ENCODE data around the gene EN2. TPM values are rescaled to one million over a fixed set of nuclear protein-coding genes. Genes with fewer than 3 reads are reported as not detected.

Gene EN2
- total and polyA plus RNA-seq, 2 of the 4 experiments (the other 2 are of a cell fraction) = not detected

DNA sequence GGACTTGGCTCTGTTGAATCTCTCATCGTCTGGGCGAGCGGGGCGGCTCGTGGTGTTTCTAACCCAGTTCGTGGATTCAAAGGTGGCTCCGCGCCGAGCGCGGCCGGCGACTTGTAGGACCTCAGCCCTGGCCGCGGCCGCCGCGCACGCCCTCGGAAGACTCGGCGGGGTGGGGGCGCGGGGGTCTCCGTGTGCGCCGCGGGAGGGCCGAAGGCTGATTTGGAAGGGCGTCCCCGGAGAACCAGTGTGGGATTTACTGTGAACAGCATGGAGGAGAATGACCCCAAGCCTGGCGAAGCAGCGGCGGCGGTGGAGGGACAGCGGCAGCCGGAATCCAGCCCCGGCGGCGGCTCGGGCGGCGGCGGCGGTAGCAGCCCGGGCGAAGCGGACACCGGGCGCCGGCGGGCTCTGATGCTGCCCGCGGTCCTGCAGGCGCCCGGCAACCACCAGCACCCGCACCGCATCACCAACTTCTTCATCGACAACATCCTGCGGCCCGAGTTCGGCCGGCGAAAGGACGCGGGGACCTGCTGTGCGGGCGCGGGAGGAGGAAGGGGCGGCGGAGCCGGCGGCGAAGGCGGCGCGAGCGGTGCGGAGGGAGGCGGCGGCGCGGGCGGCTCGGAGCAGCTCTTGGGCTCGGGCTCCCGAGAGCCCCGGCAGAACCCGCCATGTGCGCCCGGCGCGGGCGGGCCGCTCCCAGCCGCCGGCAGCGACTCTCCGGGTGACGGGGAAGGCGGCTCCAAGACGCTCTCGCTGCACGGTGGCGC is at the start of gene EN2 (continued):
- TF ChIP-seq RFX5 (IDR thresholded peaks at IDR 0.05; ENCODE audit: low read depth, low read length) (no peak), CEBPB (IDR thresholded peaks at IDR 0.05; ENCODE audit: low read depth, low read length) (no peak)

DNA sequence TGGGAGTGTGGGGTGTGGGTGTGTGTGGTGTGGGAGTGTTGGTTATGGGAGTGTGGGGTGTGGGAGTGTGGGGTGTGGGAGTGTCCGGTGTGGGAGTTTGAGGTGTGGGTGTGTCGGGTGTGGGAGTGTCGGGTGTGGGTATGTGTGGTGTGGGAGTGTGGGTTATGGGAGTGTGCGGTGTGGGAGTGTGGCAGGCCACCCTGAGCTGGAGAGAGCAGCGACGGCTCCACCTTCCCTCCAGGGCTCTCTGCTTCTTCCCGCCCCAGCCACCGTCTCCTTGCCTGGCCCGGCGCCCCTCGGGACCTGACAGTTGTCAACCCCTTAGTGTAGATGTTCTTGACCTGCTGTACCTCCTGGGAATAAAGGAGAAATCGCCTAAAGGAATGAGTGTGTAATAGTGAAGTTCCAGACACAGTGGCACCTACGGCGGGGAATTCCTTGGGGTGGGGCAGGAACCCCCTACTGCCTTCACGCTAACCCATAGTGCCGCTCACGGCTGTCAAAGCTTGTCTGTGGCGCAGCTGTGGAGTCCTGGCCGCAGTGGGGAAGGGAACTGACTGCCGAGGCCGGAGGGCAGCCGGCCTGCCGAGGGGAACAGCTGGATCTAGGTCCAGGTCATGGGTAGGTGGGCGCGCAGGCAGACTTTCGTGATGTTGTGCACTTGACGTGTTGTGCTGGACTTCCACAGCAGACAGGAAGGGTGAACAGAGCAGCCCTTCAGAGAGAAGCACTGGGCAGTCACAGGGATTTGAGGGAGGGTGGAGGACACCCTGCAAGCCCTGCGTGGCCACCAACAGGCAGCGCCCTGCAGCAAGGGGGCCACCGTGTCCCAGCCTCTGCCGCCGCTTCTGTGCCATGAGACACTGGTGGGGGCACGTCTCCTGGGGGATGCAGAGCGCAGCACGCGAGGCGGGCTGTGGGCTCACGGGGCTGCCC is 49.0 kb upstream of the EN2 start:
- WGBS, 2 experiments (ENCODE audit: extremely low coverage in 2 of 2, insufficient read length in 1 of 2) = 23% methylated on average over 11 of the region's 38 CpGs; no CpG with 5 or more reads in 1 of the 2 experiments
- H4K91ac ChIP-seq (ENCODE audit: insufficient read depth, low read depth, low read length) = no peak overlapping the region
- no peak overlapping the region for H2AFZ ChIP-seq (replicated peaks; ENCODE audit: low read length, poor library complexity)
- dilution Hi-C loops (cut with HindIII; ENCODE audit: low sequenced_read_pairs, unreplicated experiment) = no loop called here
- ATAC-seq (ENCODE audit: low read depth) = no peak
- POLR2A ChIA-PET (ENCODE audit: unreplicated experiment) = no interaction called here
- no peak overlapping the region for H3K9ac ChIP-seq (ENCODE audit: low read depth, low read length)
- H3K27ac ChIP-seq (ENCODE audit: insufficient read depth, low read length) = no peak overlapping the region
- H3K36me3 ChIP-seq (ENCODE audit: control insufficient read depth, insufficient read depth, low read length) = no peaks in the 10 kb centered on the region
- no peaks in the 10 kb centered on the region for H3K4me1 ChIP-seq (ENCODE audit: control insufficient read depth, insufficient read depth, low read length)
- no peaks in the 10 kb centered on the region for H3K9me1 ChIP-seq (ENCODE audit: insufficient read depth, low read length)
- H4K8ac ChIP-seq (ENCODE audit: low read depth in 2 of 2, low read length in 2 of 2) = no peak overlapping the region
- H2BK5ac ChIP-seq (ENCODE audit: low read depth, low read length, poor library complexity, severe bottlenecking) = no peak overlapping the region
- in situ Hi-C loops (cut with MboI; ENCODE audit: low sequenced_read_pairs) = no loop called here
- no peak overlapping the region for H3K23ac ChIP-seq (ENCODE audit: low read depth, low read length)
- no peak overlapping the region for H2BK15ac ChIP-seq (ENCODE audit: low read depth, low read length)
- intact Hi-C loops (cut with micrococcal nuclease) = no loop called here
- no peaks in the 10 kb centered on the region for H3K79me1 ChIP-seq (ENCODE audit: low read depth in 1 of 2, low read length in 2 of 2)
- no peak overlapping the region for H3K4me3 ChIP-seq (ENCODE audit: insufficient read depth, low read depth, low read length)
- H3K4ac ChIP-seq (ENCODE audit: low read depth, low read length) = no peak overlapping the region
- no peak overlapping the region for H4K5ac ChIP-seq (ENCODE audit: low read depth, low read length)
- CTCF ChIA-PET = no interaction called here
- H4K20me1 ChIP-seq (ENCODE audit: insufficient read depth, low read length) = no peaks in the 10 kb centered on the region
- H3K9me3 ChIP-seq (ENCODE audit: control insufficient read depth, insufficient read depth, low read length) = no peaks in the 10 kb centered on the region
- peaks cover 4% of the 10 kb centered on the region; the same call in 1 of the 2 replicates for H3K27me3 ChIP-seq (ENCODE audit: control insufficient read depth, insufficient read depth, low read length)
- no peak overlapping the region for H3K18ac ChIP-seq (ENCODE audit: low read depth, low read length)
- no TSS peak for BruUV-seq (replicated peaks)
- DNase-seq = no peak
- no peak overlapping the region for H3K14ac ChIP-seq (replicated peaks; ENCODE audit: low read depth, low read length)
- H2BK20ac ChIP-seq (ENCODE audit: low read depth, low read length) = no peak overlapping the region
- H2AK5ac ChIP-seq (ENCODE audit: low read depth, low read length) = no peak overlapping the region
- H3K4me2 ChIP-seq (ENCODE audit: low read depth, low read length) = no peak overlapping the region
- no peak overlapping the region for H2AK9ac ChIP-seq (replicated peaks; ENCODE audit: low read depth, low read length, poor library complexity)
- no peak overlapping the region for H2BK120ac ChIP-seq (ENCODE audit: low read depth, low read length)
- H3K56ac ChIP-seq (ENCODE audit: extremely low read depth, insufficient read depth, low read length) = no peak overlapping the region
- no peak for TF ChIP-seq CEBPB (IDR thresholded peaks at IDR 0.05; ENCODE audit: low read depth, low read length)
- TF ChIP-seq RCOR1 (IDR thresholded peaks at IDR 0.05; ENCODE audit: insufficient replicate concordance, low read length) = no peak
- TF ChIP-seq, protein P1, sequence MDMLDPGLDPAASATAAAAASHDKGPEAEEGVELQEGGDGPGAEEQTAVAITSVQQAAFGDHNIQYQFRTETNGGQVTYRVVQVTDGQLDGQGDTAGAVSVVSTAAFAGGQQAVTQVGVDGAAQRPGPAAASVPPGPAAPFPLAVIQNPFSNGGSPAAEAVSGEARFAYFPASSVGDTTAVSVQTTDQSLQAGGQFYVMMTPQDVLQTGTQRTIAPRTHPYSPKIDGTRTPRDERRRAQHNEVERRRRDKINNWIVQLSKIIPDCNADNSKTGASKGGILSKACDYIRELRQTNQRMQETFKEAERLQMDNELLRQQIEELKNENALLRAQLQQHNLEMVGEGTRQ (IDR thresholded peaks at IDR 0.05; ENCODE audit: low read depth, low read length) = no peak
- no peak for TF ChIP-seq MAFK (IDR thresholded peaks at IDR 0.05; ENCODE audit: low read depth, low read length)
- no peak for TF ChIP-seq MAZ (IDR thresholded peaks at IDR 0.05; ENCODE audit: borderline replicate concordance, low read depth, low read length)
- TF ChIP-seq CHD1 (IDR thresholded peaks at IDR 0.05; ENCODE audit: low read depth, low read length) = no peak
- TF ChIP-seq RAD21 (IDR thresholded peaks at IDR 0.05; ENCODE audit: low read length) = no peak
- TF ChIP-seq SMC3 (IDR thresholded peaks at IDR 0.05; ENCODE audit: low read depth, low read length) = no peak
- TF ChIP-seq FOS (IDR thresholded peaks at IDR 0.05; ENCODE audit: low read depth, low read length) = no peak
- TF ChIP-seq RFX5 (IDR thresholded peaks at IDR 0.05; ENCODE audit: low read depth, low read length) = no peak
- no peak for TF ChIP-seq POLR2A (IDR thresholded peaks at IDR 0.05; ENCODE audit: low read depth, low read length)
- TF ChIP-seq NFE2L2 (IDR thresholded peaks at IDR 0.05; ENCODE audit: low read depth, low read length) = no peak
- TF ChIP-seq BHLHE40 (IDR thresholded peaks at IDR 0.05; ENCODE audit: low read depth, low read length) = no peak
